ENCODE data around the gene RPS26. TPM values are rescaled to one million over a fixed set of nuclear protein-coding genes. Genes with fewer than 3 reads are reported as not detected.

RPS26 gene
- 1,000 to 10,000 TPM in 1 of 4 donors, 100 to 1,000 TPM in 3; 104 to 1,982 (median 577) TPM for total RNA-seq

DNA sequence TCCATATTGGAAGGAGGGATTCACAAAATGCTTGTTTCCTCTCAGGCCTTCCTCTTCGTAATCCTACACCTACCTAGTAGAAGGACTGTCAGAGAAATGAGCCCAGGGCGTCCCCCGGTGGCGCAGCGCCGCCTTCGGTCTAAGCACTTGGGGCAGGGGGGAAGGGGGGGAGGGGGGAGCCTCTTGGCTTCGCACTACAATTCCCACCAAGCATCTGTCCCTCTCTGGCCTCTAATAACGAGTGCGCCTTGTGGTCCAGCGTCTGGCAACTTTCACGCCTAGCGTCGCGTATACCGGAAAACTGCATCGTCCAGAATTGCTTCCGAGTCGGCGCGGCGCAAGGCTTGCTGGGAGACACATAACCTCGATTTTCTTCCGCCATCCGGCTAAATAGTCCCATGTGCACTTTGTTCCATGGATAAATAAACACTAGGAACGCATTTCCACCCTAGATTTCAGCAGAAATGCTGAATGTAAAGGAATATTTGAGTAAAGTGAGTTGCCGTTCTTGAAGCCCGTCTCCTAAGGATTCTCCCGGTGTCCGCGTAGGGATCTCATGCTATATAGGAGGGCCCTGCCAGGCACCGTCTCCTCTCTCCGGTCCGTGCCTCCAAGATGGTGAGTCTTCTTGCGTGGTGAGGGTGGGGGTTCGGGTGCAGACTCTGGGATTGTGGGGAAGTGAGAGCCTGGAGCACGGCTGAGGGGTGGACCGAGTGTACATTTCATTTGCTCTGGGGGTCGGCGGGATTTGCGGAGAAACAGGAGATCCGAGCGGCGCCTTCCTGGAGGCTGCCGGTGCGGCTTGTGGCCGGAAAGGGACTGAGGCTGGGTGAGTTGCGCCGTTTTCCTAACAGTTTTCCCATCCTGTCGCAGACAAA, at the start of gene RPS26:
Gene RPS26 (plus strand): TSS at position 367 of the 878 bp plus-strand sequence. CDS start 249 bp downstream, at position 616.
- H3K27me3 ChIP-seq = no peaks in the 10 kb centered on the region
- TF ChIP-seq POLR2A (IDR thresholded peaks at IDR 0.05; ENCODE audit: low read depth) = peak; percentile 93
- TF ChIP-seq POLR2AphosphoS5 (IDR thresholded peaks at IDR 0.05) = peak; percentile 96 to 98
- no peak for TF ChIP-seq EP300 (IDR thresholded peaks at IDR 0.05)
- TF ChIP-seq, protein P1, sequence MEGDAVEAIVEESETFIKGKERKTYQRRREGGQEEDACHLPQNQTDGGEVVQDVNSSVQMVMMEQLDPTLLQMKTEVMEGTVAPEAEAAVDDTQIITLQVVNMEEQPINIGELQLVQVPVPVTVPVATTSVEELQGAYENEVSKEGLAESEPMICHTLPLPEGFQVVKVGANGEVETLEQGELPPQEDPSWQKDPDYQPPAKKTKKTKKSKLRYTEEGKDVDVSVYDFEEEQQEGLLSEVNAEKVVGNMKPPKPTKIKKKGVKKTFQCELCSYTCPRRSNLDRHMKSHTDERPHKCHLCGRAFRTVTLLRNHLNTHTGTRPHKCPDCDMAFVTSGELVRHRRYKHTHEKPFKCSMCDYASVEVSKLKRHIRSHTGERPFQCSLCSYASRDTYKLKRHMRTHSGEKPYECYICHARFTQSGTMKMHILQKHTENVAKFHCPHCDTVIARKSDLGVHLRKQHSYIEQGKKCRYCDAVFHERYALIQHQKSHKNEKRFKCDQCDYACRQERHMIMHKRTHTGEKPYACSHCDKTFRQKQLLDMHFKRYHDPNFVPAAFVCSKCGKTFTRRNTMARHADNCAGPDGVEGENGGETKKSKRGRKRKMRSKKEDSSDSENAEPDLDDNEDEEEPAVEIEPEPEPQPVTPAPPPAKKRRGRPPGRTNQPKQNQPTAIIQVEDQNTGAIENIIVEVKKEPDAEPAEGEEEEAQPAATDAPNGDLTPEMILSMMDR (IDR thresholded peaks at IDR 0.05) = peak; percentile 13 to 55 (median 54)
- peak; percentile 99 for DNase-seq (ENCODE audit: extremely low spot score)
- H3K36me3 ChIP-seq = peaks cover 22 to 47% (median 34%) of the 10 kb centered on the region in 4 donors
- peak within 1 kb of the TSS; percentile 86 to 96 (median 89) for H3K27ac ChIP-seq (replicated peaks in 1 of 4)
- H3K4me3 ChIP-seq = peak within 1 kb of the TSS; percentile 69 to 87 (median 82)
- under 1% methylated on average over 45 of the region's 50 CpGs for WGBS
- peaks cover 15 to 24% (median 20%) of the 10 kb centered on the region in 4 donors for H3K4me1 ChIP-seq
- no peaks in the 10 kb centered on the region for H3K9me3 ChIP-seq
- intact Hi-C loops (cut with DNase I) = loop anchor here (2.0 kb wide), 1 partner anchor 45 kb away; the partner anchor contains the start of gene SUOX

DNA sequence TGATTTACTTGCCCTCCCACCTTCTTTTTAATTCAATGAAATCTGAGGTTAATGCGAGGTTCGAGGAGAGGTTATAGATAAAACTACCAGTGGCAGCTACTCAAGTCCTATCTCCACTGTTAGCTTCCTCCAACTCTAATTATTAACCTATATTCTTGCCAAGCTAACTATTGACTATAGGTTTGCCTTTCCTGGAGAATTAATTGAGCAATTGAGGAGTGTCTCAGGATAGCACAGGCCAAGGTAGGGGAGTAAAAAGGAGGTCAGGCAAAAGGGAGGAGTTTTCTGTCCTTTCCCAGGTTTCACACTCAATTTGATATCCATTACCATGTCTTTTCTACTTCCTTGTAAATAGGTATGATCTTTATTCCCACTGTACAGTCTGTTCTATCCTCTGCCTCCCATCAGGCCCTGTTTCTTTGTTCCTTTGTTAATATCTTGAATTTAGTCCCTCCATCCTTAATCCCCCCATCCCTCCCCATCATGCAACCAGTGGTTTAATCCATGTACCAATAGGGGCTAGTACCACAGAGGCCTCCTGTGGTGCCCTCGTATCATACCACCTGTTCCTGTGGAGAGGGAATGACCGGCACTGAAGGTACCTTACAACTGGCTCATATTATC, 48.4 kb upstream of the RPS26 start:
- intact Hi-C loops (cut with DNase I) = no loop called here
- H3K27me3 ChIP-seq = no peaks in the 10 kb centered on the region
- peaks cover 57 to 72% (median 69%) of the 10 kb centered on the region in 4 donors for H3K36me3 ChIP-seq
- DNase-seq (ENCODE audit: extremely low spot score) = no peak
- no peak overlapping the region for H3K27ac ChIP-seq (replicated peaks in 1 of 4)
- H3K4me1 ChIP-seq = peaks cover 9 to 21% (median 18%) of the 10 kb centered on the region in 4 donors
- no peaks in the 10 kb centered on the region for H3K9me3 ChIP-seq
- no peak overlapping the region for H3K4me3 ChIP-seq
- WGBS = 84% methylated on average over 4 of the region's 4 CpGs
- TF ChIP-seq POLR2A (IDR thresholded peaks at IDR 0.05; ENCODE audit: low read depth) = no peak

DNA sequence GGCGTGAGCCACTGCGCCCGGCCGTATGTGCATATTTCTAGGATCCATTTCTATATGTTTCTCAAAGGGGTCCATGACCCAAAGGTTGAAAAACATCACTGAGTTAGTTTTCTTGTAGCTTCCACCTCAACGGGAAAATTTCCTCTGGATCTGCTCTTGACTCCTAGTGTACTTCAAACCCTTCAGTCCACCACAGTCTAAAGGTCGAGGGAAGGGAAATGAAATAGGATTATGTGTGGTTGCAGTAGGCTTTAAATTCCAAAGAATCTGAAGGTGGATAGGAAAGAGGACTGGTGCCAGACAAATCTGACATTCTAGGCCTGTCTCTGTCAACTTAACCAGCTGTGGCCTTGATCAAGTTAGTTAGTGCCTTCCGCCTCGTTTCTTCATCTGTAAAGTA, 46.4 kb upstream of the RPS26 start:
- Histone ChIP-seq H3K4me1 (peaks cover 9 to 26% (median 19%) of the 10 kb centered on the region in 4 donors), H3K4me3 (no peak overlapping the region), H3K27ac (replicated peaks in 1 of 4) (peak overlapping the region in 3 of 4 donors; percentile 81 to 90 (median 81)), H3K36me3 (peaks cover 41 to 65% (median 52%) of the 10 kb centered on the region in 4 donors), H3K27me3 (no peaks in the 10 kb centered on the region), H3K9me3 (no peaks in the 10 kb centered on the region)
- intact Hi-C loops (cut with DNase I) = loop anchor here (5.0 kb wide), 1 partner anchor 107 kb away; the partner anchor contains the start of gene PA2G4
- TF ChIP-seq EP300 (IDR thresholded peaks at IDR 0.05) (no peak), POLR2AphosphoS5 (IDR thresholded peaks at IDR 0.05) (no peak), POLR2A (IDR thresholded peaks at IDR 0.05; ENCODE audit: low read depth) (no peak)
- TF ChIP-seq, protein P1 (IDR thresholded peaks at IDR 0.05) = no peak
- DNase-seq (ENCODE audit: extremely low spot score) = no peak
- WGBS = 77% methylated on average over 8 of the region's 8 CpGs

DNA sequence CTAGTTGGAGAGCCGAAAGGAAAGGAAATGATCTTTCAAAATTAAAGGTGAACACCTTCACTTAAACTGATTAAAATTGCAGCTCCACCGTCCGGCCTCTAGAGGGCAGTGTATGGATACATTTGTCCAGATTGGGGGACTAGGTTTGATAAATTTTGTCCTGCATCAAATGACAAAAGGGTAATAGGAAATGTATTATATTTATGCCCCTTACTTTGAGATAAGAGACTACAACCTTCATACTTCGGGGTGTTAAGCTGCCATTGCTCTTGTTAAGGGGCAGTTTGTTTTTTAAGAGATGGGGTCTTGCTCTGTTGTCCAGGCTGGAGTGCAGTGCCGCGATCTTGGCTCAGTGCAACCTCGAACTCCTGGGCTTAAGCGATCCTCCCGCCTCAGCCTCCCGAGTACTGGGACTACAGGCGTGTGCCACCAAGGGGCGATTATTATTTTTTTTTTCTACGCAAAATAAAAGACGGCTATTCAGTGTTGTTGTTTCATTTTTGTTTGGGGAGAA, 45.5 kb upstream of the RPS26 start:
- Histone ChIP-seq H3K4me3 (peak overlapping the region; percentile 65 to 73 (median 68)), H3K9me3 (no peaks in the 10 kb centered on the region), H3K27ac (replicated peaks in 1 of 4) (peak overlapping the region; percentile 81 to 90 (median 81)), H3K27me3 (no peaks in the 10 kb centered on the region), H3K36me3 (peaks cover 33 to 61% (median 45%) of the 10 kb centered on the region in 4 donors), H3K4me1 (peaks cover 9 to 26% (median 19%) of the 10 kb centered on the region in 4 donors)
- no peak for TF ChIP-seq POLR2A (IDR thresholded peaks at IDR 0.05; ENCODE audit: low read depth)
- TF ChIP-seq, protein P1 (IDR thresholded peaks at IDR 0.05) = peak; percentile 77 to 90 (median 90)
- no peak for DNase-seq (ENCODE audit: extremely low spot score)
- intact Hi-C loops (cut with DNase I) = loop anchor here (2.0 to 5.0 kb wide), 2 partner anchors 45 to 106 kb away; partner anchors contain the start of genes PA2G4 and RPS26
- 26% methylated on average over 14 of the region's 14 CpGs for WGBS

Measured in esophagus muscularis mucosa (tissue), 4 donors.